Jurkat, Clone E6-1 (cell line): ENCODE data around the gene MYADM.
"Not testable (repeated sequence)": the region's sequence is repeated elsewhere in the genome, so short reads cannot be mapped to it uniquely, and the experiment has no call there.

Experiments
- DNase-seq: peaks from one replicate; pipeline ENCODE4 v3.0.0-alpha.2; 2011; ENCODE audit warnings: low read depth, low spot score
- H3K4me3 ChIP-seq: 2 replicates; pipeline ENCODE4 v1.5.1; 2011; ENCODE audit warnings: mild to moderate bottlenecking, low read length, control low read depth, moderate library complexity

MYADM gene

DNA sequence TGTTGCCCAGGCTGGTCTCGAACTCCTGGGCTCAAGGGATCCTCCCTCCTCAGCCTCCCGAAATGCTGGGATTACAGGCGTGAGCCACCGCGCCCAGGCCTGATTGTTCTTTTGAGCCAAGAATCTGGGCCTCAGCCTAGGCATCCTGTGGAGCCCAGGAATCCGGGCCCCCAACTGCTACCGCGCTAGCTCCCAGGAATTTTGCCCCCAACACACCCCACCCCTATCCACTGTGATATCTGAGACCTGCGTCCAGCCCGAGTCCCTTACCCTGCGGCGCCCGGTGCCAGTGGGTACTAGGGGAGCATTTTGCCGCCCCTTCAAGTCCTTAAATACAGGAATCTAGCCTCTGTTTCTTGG, 838 bp upstream of the MYADM start:
- H3K4me3 ChIP-seq: peak overlapping the region; percentile 42

GRCh38 chr19:53868091-53868891, 608 bp downstream of the MYADM start:
- no peak for DNase-seq
- peak overlapping the region; percentile 80 for H3K4me3 ChIP-seq

More for the DNA sequence above, 838 bp upstream of the MYADM start:
- no peak for DNase-seq

DNA sequence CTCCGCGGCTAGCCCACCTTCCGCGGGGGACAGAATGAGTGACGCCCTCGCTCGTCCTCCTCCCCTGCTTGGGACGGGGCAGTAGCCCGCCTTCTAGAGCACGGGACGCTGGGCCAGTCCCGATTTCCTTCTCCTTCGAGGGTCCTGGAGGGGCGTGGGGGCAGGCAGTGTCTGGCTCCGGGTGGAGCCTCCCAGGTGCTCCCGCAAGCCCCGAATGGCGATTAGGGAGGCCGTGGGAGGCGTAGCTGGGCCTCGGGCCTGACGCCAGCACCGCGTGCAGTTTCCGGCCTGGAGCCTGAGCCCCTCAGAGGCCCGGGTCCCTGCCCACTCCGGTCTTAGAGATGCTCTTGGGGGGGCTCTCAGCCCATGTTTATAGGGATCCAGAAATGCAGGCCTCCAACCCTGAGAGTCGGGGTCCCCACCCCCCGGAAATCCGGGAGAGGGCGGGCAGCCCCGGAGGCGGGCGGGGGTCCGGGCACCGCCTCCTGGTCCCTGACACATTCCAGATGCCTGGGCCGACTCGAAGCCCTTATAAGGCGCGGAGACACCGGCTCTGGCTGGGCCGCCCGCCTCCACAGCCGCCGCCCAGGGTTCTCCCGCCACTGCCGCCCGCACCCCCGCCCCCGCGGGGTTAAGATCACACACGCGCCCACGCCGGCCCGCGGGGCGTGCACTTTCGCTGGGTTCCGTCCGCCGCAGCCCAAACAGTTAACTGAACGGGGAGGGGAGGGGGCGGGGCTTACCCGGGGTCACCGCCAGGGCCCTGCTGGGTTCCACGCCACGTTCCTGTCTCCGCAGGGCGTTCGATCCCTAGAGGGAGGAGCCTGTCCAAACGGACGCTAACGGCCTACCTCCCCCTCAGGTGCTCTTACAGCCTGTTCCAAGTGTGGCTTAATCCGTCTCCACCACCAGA, 1.5 kb downstream of the MYADM start:
- peak overlapping the region; percentile 80 for H3K4me3 ChIP-seq
- DNase-seq: peak; percentile 65

GRCh38 chr19:53869805-53870484, 2.3 kb downstream of the MYADM start:
- H3K4me3 ChIP-seq: peak overlapping the region; percentile 80
- not testable (repeated sequence) for DNase-seq

GRCh38 chr19:53870485-53870844, 2.8 kb downstream of the MYADM start:
- peak overlapping the region; percentile 38 for H3K4me3 ChIP-seq
- DNase-seq: no peak

GRCh38 chr19:53871454-53871853, 3.8 kb downstream of the MYADM start:
- no peak overlapping the region for H3K4me3 ChIP-seq
- no peak for DNase-seq

- DNase-seq: no peak
- no peak overlapping the region for H3K4me3 ChIP-seq
Measured at GRCh38 chr19:53872762-53873161, 5.1 kb downstream of the MYADM start.

- no peak overlapping the region for H3K4me3 ChIP-seq
- DNase-seq: no peak
Measured at GRCh38 chr19:53873773-53874605, 6.3 kb downstream of the MYADM start.

GRCh38 chr19:53874606-53874990, 6.9 kb downstream of the MYADM start:
- no peak overlapping the region for H3K4me3 ChIP-seq
- DNase-seq: no peak

DNA sequence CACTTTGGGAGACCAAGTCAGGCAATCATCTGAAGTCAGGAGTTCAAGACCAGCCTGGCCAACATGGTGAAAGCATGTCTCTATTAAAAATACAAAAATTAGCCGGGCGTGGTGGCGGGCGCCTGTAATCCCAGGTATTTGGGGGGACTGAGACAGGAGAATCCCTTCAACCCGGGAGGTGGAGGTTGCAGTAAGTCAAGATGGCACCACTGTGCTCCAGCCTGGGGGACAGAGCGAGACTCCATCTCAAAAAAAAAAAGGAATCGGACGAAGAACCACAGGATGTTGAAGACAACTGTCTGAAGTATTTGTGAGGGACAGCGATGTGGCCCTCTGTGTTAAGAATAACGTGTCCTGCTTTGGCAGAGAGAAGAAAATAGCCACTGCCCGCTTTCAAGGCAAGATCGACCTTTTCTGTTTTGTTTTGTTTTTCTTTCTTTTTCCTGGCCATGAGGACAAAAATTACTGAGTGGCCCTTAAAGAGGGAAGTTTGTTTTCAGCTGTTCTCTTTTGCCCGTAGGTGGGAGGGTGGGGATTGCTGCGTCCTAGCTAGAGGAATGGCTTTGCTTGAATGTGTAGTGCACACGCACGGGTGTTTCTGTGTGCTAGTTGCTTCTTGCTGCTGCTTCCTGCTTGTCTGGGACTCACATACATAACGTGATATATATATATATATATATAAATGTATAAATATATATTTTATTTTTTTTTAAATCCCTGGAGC, 8.1 kb downstream of the MYADM start:
- H3K4me3 ChIP-seq: no peak overlapping the region
- DNase-seq: no peak

GRCh38 chr19:53876651-53877224, 9.1 kb downstream of the MYADM start:
- no peak for DNase-seq
- no peak overlapping the region for H3K4me3 ChIP-seq

DNA sequence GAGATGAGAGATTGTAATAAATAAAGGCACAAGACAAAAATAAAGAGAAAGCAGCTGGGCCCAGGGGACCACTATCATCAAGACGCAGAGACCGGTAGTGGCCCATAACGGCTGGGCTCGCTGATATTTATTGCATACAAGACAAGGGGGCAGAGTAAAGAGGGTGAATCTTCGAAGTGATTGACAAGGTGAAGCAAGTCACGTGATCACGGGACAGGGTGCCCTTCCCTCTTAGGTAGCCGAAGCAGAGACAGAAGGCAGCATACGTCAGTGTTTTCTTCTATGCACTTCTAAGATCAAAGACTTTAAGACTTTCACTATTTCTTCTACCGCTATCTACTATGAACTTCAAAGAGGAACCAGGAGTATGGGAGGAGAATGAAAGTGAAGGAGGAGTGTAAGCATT, 9.7 kb downstream of the MYADM start:
- DNase-seq: no peak
- no peak overlapping the region for H3K4me3 ChIP-seq

- DNase-seq: no peak
- peak overlapping the region; percentile 60 for H3K4me3 ChIP-seq
Measured at GRCh38 chr19:53878776-53879139, 11.1 kb downstream of the MYADM start.

DNA sequence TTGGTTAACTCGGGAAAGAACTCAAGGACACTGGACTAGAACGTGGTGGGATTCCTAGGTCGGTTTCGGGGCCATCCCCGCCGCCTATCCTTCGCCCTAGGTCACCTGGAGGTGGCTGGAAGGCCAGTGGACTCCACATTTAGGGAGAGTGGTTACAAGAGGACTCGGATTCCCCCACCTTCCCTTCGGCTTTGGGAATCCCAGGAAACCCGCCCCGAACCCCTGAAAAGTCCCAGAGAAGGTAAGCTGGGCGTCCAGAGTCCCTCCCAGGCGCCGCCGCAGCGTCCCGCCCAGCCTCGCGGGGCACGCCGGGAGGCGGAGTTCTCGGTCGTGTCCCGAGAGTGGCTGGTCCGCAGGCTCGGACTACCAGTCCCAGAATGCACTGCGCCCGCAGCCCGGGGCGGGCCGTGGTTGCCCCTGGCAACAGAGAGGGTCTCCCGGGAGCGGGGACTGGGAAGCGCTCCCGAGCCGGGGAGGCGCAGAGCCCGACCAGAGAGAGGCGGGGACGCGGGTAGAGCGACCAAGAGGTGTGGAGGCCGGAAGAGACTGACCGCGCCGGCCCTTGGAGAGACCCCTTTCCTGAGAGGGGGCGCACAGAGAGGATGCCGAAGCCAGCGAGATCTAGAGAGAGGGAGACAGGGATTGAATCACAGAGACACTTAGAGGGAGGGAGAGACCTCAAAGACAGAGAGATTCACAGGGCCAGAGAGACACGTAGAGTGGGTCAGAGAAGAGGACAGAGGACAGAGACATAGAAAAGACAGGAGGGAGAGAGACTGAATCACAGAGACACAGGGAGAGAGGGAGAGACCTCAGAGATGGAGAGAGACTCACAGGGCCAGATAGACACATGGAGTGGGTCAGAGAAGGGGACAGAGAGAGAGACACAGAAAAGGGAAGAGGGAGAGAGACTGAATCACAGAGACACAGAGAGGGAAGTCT, 11.7 kb downstream of the MYADM start:
- H3K4me3 ChIP-seq: peak overlapping the region; percentile 60
- DNase-seq: peak; percentile 75

GRCh38 chr19:53880711-53881481, 13.2 kb downstream of the MYADM start:
- H3K4me3 ChIP-seq: peak overlapping the region; percentile 54
- no peak for DNase-seq
